IgD-negative memory B cell (primary cell): Measurements from ENCODE around the gene CD180. TPM values are rescaled to one million over a fixed set of nuclear protein-coding genes. Genes with fewer than 3 reads are reported as not detected.
A peak's percentile ranks its signal among the peaks of the same experiment; 100 is the strongest.

Experiments used
- H3K27ac Mint-ChIP-seq, 3 donors: one replicate each; pipeline ENCODE4 v1.8.0; 2020 to 2022; ENCODE audit warnings: mild to moderate bottlenecking in 3 of 3, mixed read lengths in 3 of 3, moderate library complexity in 1 of 3
- H3K27me3 Mint-ChIP-seq: one replicate; pipeline ENCODE4 v1.8.0; 2021; ENCODE audit warnings: mixed read lengths
- H3K36me3 Mint-ChIP-seq: one replicate; pipeline ENCODE4 v1.8.0; 2020; ENCODE audit warnings: mild to moderate bottlenecking, mixed read lengths
- H3K4me1 Mint-ChIP-seq, 3 donors: one replicate each; pipeline ENCODE4 v1.8.0; 2020 to 2022; ENCODE audit warnings: mixed read lengths in 3 of 3, mild to moderate bottlenecking in 1 of 3
- H3K4me3 Mint-ChIP-seq, 4 donors: one replicate each; pipeline ENCODE4 v1.8.0; 2020 to 2022; ENCODE audit warnings: mild to moderate bottlenecking in 4 of 4, mixed read lengths in 4 of 4, moderate library complexity in 3 of 4
- H3K9me3 Mint-ChIP-seq, 3 donors: one replicate each; pipeline ENCODE4 v1.8.0; 2020 to 2021; ENCODE audit warnings: mixed read lengths in 3 of 3, mild to moderate bottlenecking in 1 of 3
- polyA plus RNA-seq: library from polyadenylated mRNA; unstranded; fragments of 300-500 nt; fragmentation: Illumina TruSeq; gene quantifications from one replicate; pipeline ENCODE4 v1.2.3, GENCODE V29; 2021

The CD180 gene
- polyA plus RNA-seq, 1 donor from 2014 or later: 99.1 TPM

- Mint-ChIP-seq H3K9me3 (no peaks in the 10 kb centered on the region), H3K27ac (peak overlapping the region in 2 of 3 donors; percentile 6 to 81), H3K4me3 (peak overlapping the region in 2 of 4 donors; percentile 1 to 38), H3K36me3 (peaks cover 3% of the 10 kb centered on the region), H3K27me3 (no peaks in the 10 kb centered on the region), H3K4me1 (peaks cover 16 to 18% (median 17%) of the 10 kb centered on the region in 3 donors)
Observed at GRCh38 chr5:67168069-67168468, 28.5 kb downstream of the CD180 start.

GRCh38 chr5:67166460-67167285 lies 29.9 kb downstream of the CD180 start:
- H3K27ac Mint-ChIP-seq: peak overlapping the region; percentile 82 to 96 (median 95)
- no peaks in the 10 kb centered on the region for H3K27me3 Mint-ChIP-seq
- H3K36me3 Mint-ChIP-seq: peaks cover 3% of the 10 kb centered on the region
- H3K4me1 Mint-ChIP-seq: peaks cover 16 to 24% (median 18%) of the 10 kb centered on the region in 3 donors
- peak overlapping the region; percentile 79 to 97 (median 88) for H3K4me3 Mint-ChIP-seq
- no peaks in the 10 kb centered on the region for H3K9me3 Mint-ChIP-seq

GRCh38 chr5:67165526-67166459 lies 30.8 kb downstream of the CD180 start:
- H3K9me3 Mint-ChIP-seq: no peaks in the 10 kb centered on the region
- peak overlapping the region; percentile 82 to 96 (median 95) for H3K27ac Mint-ChIP-seq
- peak overlapping the region; percentile 79 to 97 (median 88) for H3K4me3 Mint-ChIP-seq
- H3K27me3 Mint-ChIP-seq: no peaks in the 10 kb centered on the region
- peaks cover 3% of the 10 kb centered on the region for H3K36me3 Mint-ChIP-seq
- peaks cover 18 to 33% (median 18%) of the 10 kb centered on the region in 3 donors for H3K4me1 Mint-ChIP-seq

- peak overlapping the region in 2 of 4 donors; percentile 48 to 77 for H3K4me3 Mint-ChIP-seq
Observed at GRCh38 chr5:67164856-67165525, 31.6 kb downstream of the CD180 start.

DNA sequence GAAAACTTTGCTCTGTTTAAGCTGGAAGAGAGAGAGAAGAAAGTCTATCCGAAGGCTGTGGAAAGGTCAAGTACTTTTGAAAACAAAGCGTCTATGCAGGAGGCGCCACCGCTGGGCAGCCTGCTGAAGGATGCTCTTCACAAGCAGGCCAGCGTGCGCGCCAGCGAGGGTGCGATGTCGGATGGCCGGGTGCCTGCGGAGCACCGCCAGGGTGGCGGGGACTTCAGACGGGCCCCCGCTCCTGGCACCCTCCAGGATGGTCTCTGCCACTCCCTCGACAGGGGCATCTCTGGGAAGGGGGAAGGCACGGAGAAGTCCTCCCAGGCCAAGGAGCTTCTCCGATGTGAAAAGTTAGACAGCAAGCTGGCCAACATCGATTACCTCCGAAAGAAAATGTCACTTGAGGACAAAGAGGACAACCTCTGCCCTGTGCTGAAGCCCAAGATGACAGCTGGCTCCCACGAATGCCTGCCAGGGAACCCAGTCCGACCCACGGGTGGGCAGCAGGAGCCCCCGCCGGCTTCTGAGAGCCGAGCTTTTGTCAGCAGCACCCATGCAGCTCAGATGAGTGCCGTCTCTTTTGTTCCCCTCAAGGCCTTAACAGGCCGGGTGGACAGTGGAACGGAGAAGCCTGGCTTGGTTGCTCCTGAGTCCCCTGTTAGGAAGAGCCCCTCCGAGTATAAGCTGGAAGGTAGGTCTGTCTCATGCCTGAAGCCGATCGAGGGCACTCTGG lies 32.6 kb downstream of the CD180 start:
- H3K27me3 Mint-ChIP-seq: no peaks in the 10 kb centered on the region
- H3K9me3 Mint-ChIP-seq: no peaks in the 10 kb centered on the region
- peaks cover 18 to 37% (median 18%) of the 10 kb centered on the region in 3 donors for H3K4me1 Mint-ChIP-seq
- H3K27ac Mint-ChIP-seq: peak overlapping the region in 1 of 3 donors; percentile 39
- peaks cover 3% of the 10 kb centered on the region for H3K36me3 Mint-ChIP-seq
- peak overlapping the region in 2 of 4 donors; percentile 25 to 77 for H3K4me3 Mint-ChIP-seq

More at GRCh38 chr5:67164856-67165525, 31.6 kb downstream of the CD180 start:
- peak overlapping the region in 2 of 3 donors; percentile 39 to 95 for H3K27ac Mint-ChIP-seq
- H3K36me3 Mint-ChIP-seq: peaks cover 3% of the 10 kb centered on the region
- H3K27me3 Mint-ChIP-seq: no peaks in the 10 kb centered on the region
- no peaks in the 10 kb centered on the region for H3K9me3 Mint-ChIP-seq
- peaks cover 18 to 37% (median 18%) of the 10 kb centered on the region in 3 donors for H3K4me1 Mint-ChIP-seq

- no peaks in the 10 kb centered on the region for H3K9me3 Mint-ChIP-seq
- peak overlapping the region; percentile 25 to 67 (median 47) for H3K27ac Mint-ChIP-seq
- peaks cover 17 to 32% (median 17%) of the 10 kb centered on the region in 3 donors for H3K4me1 Mint-ChIP-seq
- no peaks in the 10 kb centered on the region for H3K27me3 Mint-ChIP-seq
- H3K36me3 Mint-ChIP-seq: peaks cover 3% of the 10 kb centered on the region
- H3K4me3 Mint-ChIP-seq: peak overlapping the region in 2 of 4 donors; percentile 25 to 47
Observed at GRCh38 chr5:67163231-67163756, 33.3 kb downstream of the CD180 start.

DNA sequence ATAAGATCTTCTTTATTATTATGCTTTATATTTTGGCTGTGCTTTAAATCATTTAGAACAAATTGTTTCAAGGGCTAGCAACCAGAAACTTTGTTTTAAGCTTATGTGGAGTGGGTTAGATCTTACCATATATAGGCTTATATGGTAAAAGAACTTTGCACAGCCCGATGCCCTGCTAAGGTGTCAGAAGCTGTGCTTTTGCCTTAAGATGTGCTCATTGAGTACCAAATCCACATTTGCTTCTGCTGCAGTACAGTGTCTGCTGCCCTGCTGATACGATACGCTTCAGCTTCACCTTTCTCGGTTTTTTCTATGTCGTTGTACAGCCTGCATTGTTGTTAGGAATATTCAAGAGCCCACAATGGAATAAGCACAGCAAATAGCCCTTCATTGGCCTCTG lies 34.8 kb downstream of the CD180 start:
- H3K36me3 Mint-ChIP-seq: no peaks in the 10 kb centered on the region
- peak overlapping the region in 1 of 3 donors; percentile 29 for H3K27ac Mint-ChIP-seq
- peaks cover 10 to 32% (median 15%) of the 10 kb centered on the region in 3 donors for H3K4me1 Mint-ChIP-seq
- H3K9me3 Mint-ChIP-seq: no peaks in the 10 kb centered on the region
- H3K4me3 Mint-ChIP-seq: no peak overlapping the region
- no peaks in the 10 kb centered on the region for H3K27me3 Mint-ChIP-seq

DNA sequence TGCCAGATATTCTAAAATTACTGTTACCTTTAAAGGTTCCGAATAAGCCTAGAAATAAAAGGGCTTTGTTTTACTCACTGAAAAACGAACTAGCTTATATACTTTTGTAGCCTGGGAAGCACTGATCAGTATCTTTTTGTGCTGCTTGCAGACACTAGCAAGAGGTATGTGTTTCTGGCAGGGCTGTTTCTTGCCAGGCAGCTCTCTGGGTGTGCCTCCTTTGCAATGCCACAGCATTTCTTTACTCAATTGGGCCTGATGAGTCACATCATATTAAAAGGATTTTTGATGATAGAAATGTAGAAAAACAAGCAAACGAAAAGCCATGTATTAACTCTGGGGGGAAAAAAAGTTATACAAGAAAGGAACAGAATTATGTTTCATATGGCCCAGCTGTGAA lies 35.6 kb downstream of the CD180 start:
- Mint-ChIP-seq H3K4me3 (no peak overlapping the region), H3K9me3 (no peaks in the 10 kb centered on the region), H3K4me1 (peaks cover 10 to 30% (median 12%) of the 10 kb centered on the region in 3 donors), H3K27me3 (no peaks in the 10 kb centered on the region), H3K36me3 (no peaks in the 10 kb centered on the region), H3K27ac (no peak overlapping the region)

GRCh38 chr5:67160272-67160671 lies 36.3 kb downstream of the CD180 start:
- Mint-ChIP-seq H3K4me1 (peaks cover 10 to 27% (median 11%) of the 10 kb centered on the region in 3 donors), H3K36me3 (no peaks in the 10 kb centered on the region), H3K9me3 (no peaks in the 10 kb centered on the region), H3K27me3 (no peaks in the 10 kb centered on the region), H3K27ac (peak overlapping the region; percentile 4 to 42 (median 12)), H3K4me3 (peak overlapping the region in 1 of 4 donors; percentile 2)

GRCh38 chr5:67156976-67157583 lies 39.5 kb downstream of the CD180 start:
- H3K27me3 Mint-ChIP-seq: no peaks in the 10 kb centered on the region
- no peak overlapping the region for H3K27ac Mint-ChIP-seq
- H3K9me3 Mint-ChIP-seq: no peaks in the 10 kb centered on the region
- peaks cover 3% of the 10 kb centered on the region for H3K36me3 Mint-ChIP-seq
- peaks cover 8 to 20% (median 10%) of the 10 kb centered on the region in 3 donors for H3K4me1 Mint-ChIP-seq
- peak overlapping the region in 1 of 4 donors; percentile 32 for H3K4me3 Mint-ChIP-seq

DNA sequence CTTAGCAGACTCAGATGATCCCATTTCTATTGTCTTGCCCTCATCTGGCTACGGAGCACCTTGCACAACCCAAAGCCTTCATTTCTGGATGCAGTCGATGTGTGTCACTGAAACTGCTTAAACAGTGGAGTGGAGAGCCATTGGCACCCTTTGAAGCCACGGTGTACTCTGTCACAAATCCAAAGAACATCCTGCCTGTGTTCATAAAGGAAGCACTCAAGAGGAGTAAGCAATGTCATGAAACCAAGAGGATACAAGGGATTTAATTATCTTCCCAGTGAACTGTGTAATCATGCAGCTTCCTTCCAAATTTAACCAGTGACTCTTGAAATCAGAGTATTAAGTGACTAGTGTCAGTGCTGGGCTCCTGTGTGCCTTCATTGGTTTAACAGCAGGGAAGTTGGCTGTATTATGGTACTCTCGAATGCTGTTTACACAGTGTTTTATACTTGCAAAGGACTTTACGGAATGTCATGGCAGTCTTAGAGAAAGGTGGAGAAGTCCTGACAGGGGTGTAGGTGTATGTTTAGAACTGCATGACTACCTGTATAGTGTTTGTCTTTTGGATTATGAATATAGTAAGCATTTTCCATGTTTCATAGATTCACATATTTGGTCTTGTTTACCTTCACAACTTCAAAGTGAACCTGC lies 41.9 kb downstream of the CD180 start:
- Mint-ChIP-seq H3K27ac (no peak overlapping the region), H3K36me3 (peaks cover 3% of the 10 kb centered on the region), H3K9me3 (no peaks in the 10 kb centered on the region), H3K4me1 (peaks cover 6 to 10% (median 7%) of the 10 kb centered on the region in 3 donors), H3K27me3 (no peaks in the 10 kb centered on the region), H3K4me3 (no peak overlapping the region)

GRCh38 chr5:67153292-67153691 lies 43.3 kb downstream of the CD180 start:
- Mint-ChIP-seq H3K27ac (no peak overlapping the region), H3K4me3 (no peak overlapping the region), H3K36me3 (peaks cover 5% of the 10 kb centered on the region), H3K4me1 (peaks cover 6 to 10% (median 7%) of the 10 kb centered on the region in 3 donors), H3K9me3 (no peaks in the 10 kb centered on the region), H3K27me3 (no peaks in the 10 kb centered on the region)

- Mint-ChIP-seq H3K36me3 (peaks cover 5% of the 10 kb centered on the region), H3K4me1 (peaks cover 5 to 9% (median 6%) of the 10 kb centered on the region in 3 donors), H3K27me3 (no peaks in the 10 kb centered on the region), H3K9me3 (no peaks in the 10 kb centered on the region), H3K27ac (no peak overlapping the region), H3K4me3 (no peak overlapping the region)
Observed at GRCh38 chr5:67152400-67152799, 44.2 kb downstream of the CD180 start.
